Common myeloid progenitor, CD34-positive (primary cell): ENCODE results near the gene ARHGAP10.
A peak's percentile ranks its signal among the peaks of the same experiment; 100 is the strongest.

Experiments
- CTCF ChIA-PET: fragments of 350-600 bp; sonication (Branson Sonifier 250); formaldehyde crosslinking; loops from one replicate; lab custom pipeline; 2021; ENCODE audit warnings: antibody characterized with exemption; lab: Charles Lee
- POLR2A ChIA-PET: fragments of 350-600 bp; sonication (Branson Sonifier 250); formaldehyde crosslinking; loops from one replicate; lab custom pipeline; 2021; ENCODE audit warnings: antibody characterized with exemption; lab: Charles Lee
- DNase-seq, 3 donors: peaks; one replicate each; pipeline versions ENCODE4 v3.0.0 to v3.0.0-alpha.2; 2013
- H3K27ac ChIP-seq, 2 experiments: 1 replicate in 1 of 2; 2 replicates in 1 of 2; pipeline ENCODE4 v1.7.0; 2013; ENCODE audit warnings: inconsistent platforms in 2 of 2, low read length in 2 of 2, mild to moderate bottlenecking in 2 of 2, low read depth in 1 of 2, moderate library complexity in 1 of 2; ENCODE audit not compliant: severe bottlenecking in 2 of 2, insufficient read depth in 1 of 2, poor library complexity in 1 of 2
- H3K27me3 ChIP-seq, 5 experiments: replicated peaks in 2 of 5; 1 replicate in 3 of 5; 2 replicates in 2 of 5; pipeline versions ENCODE4 v1.6.1 to v1.7.0; 2013; ENCODE audit warnings: low read length in 4 of 5, mild to moderate bottlenecking in 2 of 5, moderate library complexity in 2 of 5, inconsistent platforms in 1 of 5; ENCODE audit not compliant: insufficient read depth in 5 of 5, control insufficient read depth in 4 of 5
- H3K36me3 ChIP-seq, 4 experiments: 1 replicate in 2 of 4; 2 replicates in 2 of 4; pipeline versions ENCODE4 v1.6.1 to v1.7.0; 2013; ENCODE audit warnings: low read length in 3 of 4, control low read depth in 1 of 4, mild to moderate bottlenecking in 1 of 4; ENCODE audit not compliant: control insufficient read depth in 4 of 4, insufficient read depth in 4 of 4
- H3K4me1 ChIP-seq, 4 experiments: 1 replicate in 3 of 4; 2 replicates in 1 of 4; pipeline versions ENCODE4 v1.6.1 to v1.7.1; 2013; ENCODE audit warnings: low read length in 3 of 4, mild to moderate bottlenecking in 3 of 4, control low read depth in 1 of 4, inconsistent platforms in 1 of 4, moderate library complexity in 1 of 4; ENCODE audit not compliant: control insufficient read depth in 4 of 4, insufficient read depth in 4 of 4; ENCODE audit errors: control extremely low read depth in 1 of 4
- H3K4me3 ChIP-seq, 7 experiments: 1 replicate in 4 of 7; 2 replicates in 3 of 7; pipeline versions ENCODE4 v1.5.1 to v1.7.0; 2013; ENCODE audit warnings: mild to moderate bottlenecking in 7 of 7, low read length in 6 of 7, moderate library complexity in 6 of 7, inconsistent platforms in 2 of 7, low read depth in 2 of 7, control low read depth in 1 of 7; ENCODE audit not compliant: insufficient read depth in 4 of 7, control insufficient read depth in 1 of 7; ENCODE audit errors: extremely low read depth in 1 of 7
- H3K9me3 ChIP-seq, 5 experiments: 1 replicate in 4 of 5; 2 replicates in 1 of 5; pipeline versions ENCODE4 v1.6.1 to v1.7.1; 2013; ENCODE audit warnings: low read length in 4 of 5, mild to moderate bottlenecking in 2 of 5, inconsistent platforms in 1 of 5, low read depth in 1 of 5, moderate library complexity in 1 of 5; ENCODE audit not compliant: control insufficient read depth in 4 of 5, insufficient read depth in 2 of 5; ENCODE audit errors: control extremely low read depth in 1 of 5
- WGBS: methylation state at CpG from one replicate; pipeline ENCODE4 v1.1.5; 2013; ENCODE audit not compliant: insufficient coverage; 5-methylcytosine and 5-hydroxymethylcytosine counted together

ARHGAP10 gene

GRCh38 chr4:147865926-147866325 lies 134.0 kb downstream of the ARHGAP10 start:
- Histone ChIP-seq H3K36me3 (peaks cover 0 to 2% (median 0%) of the 10 kb centered on the region in 4 experiments), H3K9me3 (no peaks in the 10 kb centered on the region), H3K27ac (no peak overlapping the region), H3K4me3 (no peak overlapping the region), H3K27me3 (no peaks in the 10 kb centered on the region), H3K4me1 (no peaks in the 10 kb centered on the region)
- CTCF ChIA-PET = interaction anchor here (0.9 to 6.7 kb wide), 36 partner anchors 10 to 706 kb away, joined by 3 to 101 read pairs (median 7); partner anchors contain the start of genes ARHGAP10, PRMT9 and TMEM184C
- no peak for DNase-seq
- WGBS = 86% methylated on average over 1 of the region's 3 CpGs
- POLR2A ChIA-PET = no interaction called here

DNA sequence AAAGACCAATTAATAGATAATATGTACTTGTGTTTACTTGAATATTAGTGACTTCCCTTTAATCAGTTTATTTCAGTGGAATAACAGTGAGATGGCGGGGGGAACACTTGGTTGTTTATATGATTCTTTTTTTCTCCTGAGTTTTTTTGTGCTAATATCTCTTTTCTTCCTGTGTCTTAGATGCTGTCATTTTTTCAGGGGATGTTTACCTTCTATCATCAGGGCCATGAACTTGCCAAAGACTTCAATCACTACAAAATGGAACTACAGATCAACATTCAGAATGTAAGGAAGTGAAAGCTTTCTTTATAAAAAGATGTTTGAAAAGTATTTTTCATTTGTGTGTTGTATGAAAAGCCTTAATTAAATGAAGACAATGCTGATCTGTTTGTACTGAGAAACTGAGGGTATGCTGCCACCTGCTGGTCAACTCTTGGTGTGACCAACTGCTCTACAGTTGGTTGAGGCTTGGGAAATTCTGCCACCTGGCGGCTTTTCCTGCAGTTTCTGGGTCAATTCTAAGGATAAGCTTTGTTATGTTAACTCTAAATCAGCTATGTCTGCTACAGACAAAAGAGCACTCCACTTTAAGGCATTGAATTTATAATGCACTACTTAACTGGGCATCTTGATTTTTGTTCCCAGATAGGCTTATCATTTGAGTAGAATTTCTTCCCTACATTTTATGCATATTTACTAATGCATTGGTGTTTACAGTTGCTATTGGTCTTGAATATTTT lies 134.8 kb downstream of the ARHGAP10 start:
- Histone ChIP-seq H3K36me3 (peaks cover 0 to 2% (median 0%) of the 10 kb centered on the region in 4 experiments), H3K27me3 (no peaks in the 10 kb centered on the region), H3K9me3 (no peaks in the 10 kb centered on the region), H3K27ac (no peak overlapping the region), H3K4me3 (no peak overlapping the region), H3K4me1 (no peaks in the 10 kb centered on the region)
- ChIA-PET POLR2A (no interaction called here), CTCF (interaction anchor here (0.6 to 6.7 kb wide), 63 partner anchors 9 to 706 kb away, joined by 3 to 101 read pairs (median 5); partner anchors contain the start of genes ARHGAP10, PRMT9 and TMEM184C)
- 0% methylated on average over 1 of the region's 2 CpGs for WGBS
- DNase-seq = peak; percentile 91 to 97 (median 92)

DNA sequence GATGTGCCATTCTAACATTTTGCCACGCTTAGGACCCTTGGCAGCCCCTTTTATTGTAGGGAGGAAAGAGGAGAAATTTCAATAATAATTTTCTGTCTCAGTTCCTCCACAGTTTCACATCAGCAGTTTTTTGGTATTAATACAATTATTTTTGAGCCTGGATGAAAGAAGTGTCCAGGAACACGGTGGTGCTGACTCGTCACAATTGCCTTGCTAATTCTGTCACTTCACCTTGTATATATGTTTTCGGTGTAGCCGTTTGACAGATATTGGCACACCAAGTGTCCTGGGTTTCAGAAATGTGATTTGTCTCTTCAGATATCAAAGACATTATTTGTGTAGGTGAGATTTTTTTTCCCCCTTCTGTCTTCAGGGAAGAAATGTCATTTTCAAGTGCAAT lies 142.2 kb downstream of the ARHGAP10 start:
- Histone ChIP-seq H3K36me3 (peaks cover 0 to 10% (median 0%) of the 10 kb centered on the region in 4 experiments), H3K27me3 (no peaks in the 10 kb centered on the region), H3K9me3 (no peaks in the 10 kb centered on the region), H3K4me3 (no peak overlapping the region), H3K4me1 (no peaks in the 10 kb centered on the region), H3K27ac (no peak overlapping the region)
- 80% methylated on average over 1 of the region's 5 CpGs for WGBS
- CTCF ChIA-PET = interaction anchor here (1.2 kb wide), 1 partner anchor 166 kb away, joined by 4 read pairs; no protein-coding TSS in a partner anchor
- POLR2A ChIA-PET = no interaction called here
- DNase-seq = no peak

- no peaks in the 10 kb centered on the region for H3K27me3 ChIP-seq
- POLR2A ChIA-PET = no interaction called here
- no peak for DNase-seq
- H3K4me1 ChIP-seq = no peaks in the 10 kb centered on the region
- CTCF ChIA-PET = interaction anchor here (0.7 to 2.8 kb wide), 2 partner anchors 10 kb away, joined by 3 to 12 read pairs; no protein-coding TSS in a partner anchor
- no peaks in the 10 kb centered on the region for H3K9me3 ChIP-seq
- no peak overlapping the region for H3K4me3 ChIP-seq
- peaks cover 0 to 10% (median 0%) of the 10 kb centered on the region in 4 experiments for H3K36me3 ChIP-seq
- no peak overlapping the region for H3K27ac ChIP-seq
Measured at GRCh38 chr4:147877308-147877771, 145.5 kb downstream of the ARHGAP10 start.

- Histone ChIP-seq H3K4me1 (no peaks in the 10 kb centered on the region), H3K36me3 (peaks cover 0 to 13% (median 0%) of the 10 kb centered on the region in 4 experiments), H3K27me3 (no peaks in the 10 kb centered on the region), H3K9me3 (no peaks in the 10 kb centered on the region), H3K4me3 (no peak overlapping the region), H3K27ac (no peak overlapping the region)
- DNase-seq = no peak
- 100% methylated on average over 1 of the region's 1 CpG for WGBS
- ChIA-PET POLR2A (interaction anchor here (0.5 to 0.7 kb wide), 2 partner anchors 39 to 231 kb away, joined by 3 to 4 read pairs; no protein-coding TSS in a partner anchor), CTCF (interaction anchor here (1.9 to 2.9 kb wide), 2 partner anchors 11 to 13 kb away, joined by 5 to 16 read pairs; no protein-coding TSS in a partner anchor)
Measured at GRCh38 chr4:147879676-147880075, 147.8 kb downstream of the ARHGAP10 start.

- Histone ChIP-seq H3K27ac (no peak overlapping the region), H3K36me3 (peaks cover 0 to 7% (median 0%) of the 10 kb centered on the region in 4 experiments), H3K9me3 (peaks cover 0 to 4% (median 0%) of the 10 kb centered on the region in 5 experiments), H3K4me3 (no peak overlapping the region), H3K4me1 (no peaks in the 10 kb centered on the region), H3K27me3 (no peaks in the 10 kb centered on the region)
- no peak for DNase-seq
- 100% methylated on average over 1 of the region's 3 CpGs for WGBS
- ChIA-PET CTCF (interaction anchor here (1.3 to 2.9 kb wide), 3 partner anchors 11 to 172 kb away, joined by 3 to 16 read pairs (median 5); no protein-coding TSS in a partner anchor), POLR2A (no interaction called here)
Measured at GRCh38 chr4:147880511-147880910, 148.6 kb downstream of the ARHGAP10 start.

- Histone ChIP-seq H3K9me3 (peaks cover 0 to 5% (median 0%) of the 10 kb centered on the region in 5 experiments), H3K36me3 (peaks cover 0 to 7% (median 0%) of the 10 kb centered on the region in 4 experiments), H3K27me3 (no peaks in the 10 kb centered on the region), H3K27ac (no peak overlapping the region), H3K4me3 (no peak overlapping the region), H3K4me1 (peaks cover 0 to 10% (median 8%) of the 10 kb centered on the region in 4 experiments)
- POLR2A ChIA-PET = no interaction called here
- no peak for DNase-seq
- CTCF ChIA-PET = no interaction called here
- WGBS = 96% methylated on average over 2 of the region's 2 CpGs
Measured at GRCh38 chr4:147884536-147884935, 152.6 kb downstream of the ARHGAP10 start.
